ENCODE results near the gene CYTIP.

DNA sequence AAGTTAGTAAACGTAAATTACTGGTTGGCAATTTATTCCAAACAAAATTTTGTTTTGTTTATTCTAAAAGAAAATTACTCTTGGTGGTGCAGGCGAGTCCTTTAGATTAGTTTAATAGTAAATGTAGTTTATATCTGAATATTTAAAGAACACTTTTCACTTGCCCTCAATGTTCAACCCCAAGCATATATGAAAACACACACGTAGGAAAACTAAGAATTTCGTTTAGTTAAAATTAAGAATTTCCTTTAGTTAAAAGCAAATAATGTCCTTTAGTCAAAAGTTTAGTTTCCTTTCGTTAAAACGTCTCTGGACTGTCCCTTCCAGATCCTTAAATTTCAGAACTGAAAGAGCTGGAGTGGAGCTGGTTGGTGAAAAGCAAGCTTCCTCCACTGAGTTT is 19.1 kb upstream of the CYTIP start:
- TF ChIP-seq FOXK2 (IDR thresholded peaks at IDR 0.05) (no peak), TARDBP (IDR thresholded peaks at IDR 0.05) (no peak), ELF4 (IDR thresholded peaks at IDR 0.05) (no peak), SP1 (IDR thresholded peaks at IDR 0.05) (no peak), FOXM1 (IDR thresholded peaks at IDR 0.05; ENCODE audit: borderline replicate concordance) (no peak), FOXA1 (IDR thresholded peaks at IDR 0.05) (no peak), ZNF384 (IDR thresholded peaks at IDR 0.05) (no peak)

Data from HEK293T (cell line).